HUES48 (cell line): ENCODE measurements around the gene KCTD1.

Source experiments
- H3K27ac ChIP-seq: one replicate; pipeline ENCODE4 v1.7.0; 2013; ENCODE audit warnings: low read depth, low read length, inconsistent platforms
- H3K27me3 ChIP-seq: 2 replicates; pipeline ENCODE4 v1.6.1; 2013; ENCODE audit warnings: mild to moderate bottlenecking, low read length; ENCODE audit not compliant: control insufficient read depth, insufficient read depth
- H3K36me3 ChIP-seq: 2 replicates; pipeline ENCODE4 v1.6.1; 2013; ENCODE audit warnings: low read length; ENCODE audit not compliant: control insufficient read depth, insufficient read depth
- H3K4me1 ChIP-seq: 2 replicates; pipeline ENCODE4 v1.6.1; 2013; ENCODE audit warnings: mild to moderate bottlenecking, low read length; ENCODE audit not compliant: control insufficient read depth, insufficient read depth
- H3K4me3 ChIP-seq: 2 replicates; pipeline ENCODE4 v1.5.1; 2013; ENCODE audit warnings: mild to moderate bottlenecking, low read depth, low read length
- H3K9ac ChIP-seq: 2 replicates; pipeline ENCODE4 v1.6.1; 2013; ENCODE audit warnings: mild to moderate bottlenecking, low read depth, low read length, moderate library complexity
- H3K9me3 ChIP-seq: 2 replicates; pipeline ENCODE4 v1.6.1; 2013; ENCODE audit warnings: low read length; ENCODE audit not compliant: control insufficient read depth, insufficient read depth

Gene KCTD1

DNA sequence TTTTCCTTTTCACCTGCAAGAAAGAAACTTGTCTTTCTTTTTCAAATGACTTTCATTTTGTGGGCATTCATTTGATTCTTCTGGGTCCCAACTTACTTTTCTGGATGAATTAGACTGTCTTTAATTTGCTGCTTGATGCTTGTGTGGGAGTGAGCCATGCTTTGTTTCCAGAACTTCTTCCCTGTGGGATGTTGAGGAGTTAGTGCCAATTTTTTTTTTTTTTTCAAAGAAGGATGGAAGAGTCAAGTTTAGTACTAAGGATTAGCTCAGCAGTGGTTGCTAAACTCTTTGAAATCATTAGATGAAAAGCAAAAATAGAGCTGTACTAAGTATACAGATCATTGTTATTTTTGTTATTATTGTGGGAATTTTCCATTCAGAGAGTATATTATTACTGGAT lies 17.2 kb upstream of the KCTD1 start:
- Histone ChIP-seq H3K36me3 (no peaks in the 10 kb centered on the region), H3K4me3 (no peak overlapping the region), H3K4me1 (peaks cover 21% of the 10 kb centered on the region), H3K27ac (no peak overlapping the region), H3K9ac (no peak overlapping the region), H3K27me3 (peaks cover 19% of the 10 kb centered on the region; the same call in 1 of the 2 replicates), H3K9me3 (no peaks in the 10 kb centered on the region)

DNA sequence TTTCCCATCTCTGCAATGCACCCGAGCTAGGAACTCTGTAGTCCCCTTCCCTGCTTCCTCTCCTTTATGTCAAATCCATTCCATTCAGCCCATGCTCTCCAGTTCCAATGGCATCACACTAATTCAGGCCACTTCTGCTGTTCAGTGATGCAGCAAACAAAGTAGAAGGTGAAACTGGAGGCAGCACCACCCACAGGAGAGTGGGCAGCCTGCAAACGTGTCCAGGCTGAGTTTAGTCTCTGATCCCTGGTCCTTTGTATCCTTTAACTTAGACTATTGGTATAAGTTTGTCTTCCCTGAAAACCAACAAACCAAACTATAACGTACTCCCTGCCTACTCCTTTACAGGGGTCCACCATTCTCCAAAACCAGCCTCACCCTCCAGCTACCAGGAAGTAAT lies 14.7 kb upstream of the KCTD1 start:
- no peak overlapping the region for H3K27ac ChIP-seq
- no peak overlapping the region for H3K9ac ChIP-seq
- no peaks in the 10 kb centered on the region for H3K36me3 ChIP-seq
- peaks cover 19% of the 10 kb centered on the region; the same call in 1 of the 2 replicates for H3K27me3 ChIP-seq
- H3K4me3 ChIP-seq, result no peak overlapping the region
- H3K9me3 ChIP-seq, result no peaks in the 10 kb centered on the region
- peaks cover 9% of the 10 kb centered on the region for H3K4me1 ChIP-seq

DNA sequence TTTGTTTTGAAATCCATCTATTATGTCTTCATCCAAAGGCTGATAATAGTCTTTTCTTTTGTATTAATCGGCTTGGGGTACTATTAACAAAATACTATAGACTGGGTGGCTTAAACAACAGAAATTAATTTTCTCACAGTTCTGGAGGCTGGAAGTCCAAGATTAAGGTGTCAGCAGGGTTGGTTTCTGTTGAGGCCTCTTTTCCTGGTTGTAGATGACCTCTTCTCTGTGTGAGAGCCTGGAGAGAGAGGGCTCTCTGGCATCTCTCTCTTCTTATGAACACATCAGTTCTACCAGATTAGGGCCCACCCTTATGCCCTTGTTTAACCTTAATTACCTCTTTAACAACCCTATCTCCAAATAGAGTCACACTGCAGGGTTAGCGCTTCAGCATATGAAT lies 14.2 kb upstream of the KCTD1 start:
- peaks cover 9% of the 10 kb centered on the region for H3K4me1 ChIP-seq
- no peak overlapping the region for H3K9ac ChIP-seq
- no peak overlapping the region for H3K27ac ChIP-seq
- no peaks in the 10 kb centered on the region for H3K9me3 ChIP-seq
- no peaks in the 10 kb centered on the region for H3K36me3 ChIP-seq
- peaks cover 16% of the 10 kb centered on the region; the same call in 1 of the 2 replicates for H3K27me3 ChIP-seq
- no peak overlapping the region for H3K4me3 ChIP-seq

DNA sequence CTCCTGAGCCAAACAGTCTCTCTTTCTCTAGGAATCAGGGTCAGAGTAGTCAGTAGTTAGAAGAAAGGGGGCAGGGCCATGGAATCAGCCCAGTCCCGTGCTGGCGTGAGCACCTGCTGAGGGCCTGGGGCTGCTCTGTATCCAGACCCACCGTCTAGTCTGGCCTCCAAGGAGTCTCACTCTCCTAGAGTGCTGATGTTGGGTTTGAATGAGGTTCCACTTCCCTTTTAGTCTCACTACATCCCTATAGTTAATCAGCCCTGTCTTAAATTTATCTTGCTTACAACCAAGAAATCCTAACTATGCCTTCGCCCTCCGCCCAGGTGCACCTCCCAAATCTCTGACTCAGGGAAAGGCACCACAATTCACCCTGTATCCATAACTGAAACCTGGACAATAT lies 13.4 kb upstream of the KCTD1 start:
- Histone ChIP-seq H3K36me3 (no peaks in the 10 kb centered on the region), H3K9ac (no peak overlapping the region), H3K27ac (no peak overlapping the region), H3K4me3 (no peak overlapping the region), H3K4me1 (peaks cover 4% of the 10 kb centered on the region), H3K27me3 (peaks cover 16% of the 10 kb centered on the region; the same call in 1 of the 2 replicates), H3K9me3 (no peaks in the 10 kb centered on the region)

DNA sequence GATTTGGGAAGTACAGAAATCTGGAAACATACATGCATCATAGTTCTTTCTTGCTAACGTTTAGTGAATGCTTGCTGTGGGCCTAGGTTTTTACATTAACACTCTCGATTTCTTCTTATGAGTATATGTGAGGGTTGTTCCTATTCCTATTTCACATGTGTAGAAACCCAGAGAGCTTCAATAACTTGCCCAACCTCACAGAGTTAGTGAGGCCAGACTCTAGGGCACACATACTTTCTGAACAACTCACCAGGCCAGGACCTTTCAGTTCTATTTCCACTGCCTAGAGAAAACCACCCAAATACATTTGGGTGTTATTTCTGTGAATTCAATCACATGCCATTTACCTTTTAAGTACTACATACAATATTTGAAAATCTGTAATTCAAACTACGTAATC lies 8.2 kb upstream of the KCTD1 start:
- Histone ChIP-seq H3K27me3 (peaks cover 41% of the 10 kb centered on the region), H3K27ac (no peak overlapping the region), H3K36me3 (no peaks in the 10 kb centered on the region), H3K9ac (no peak overlapping the region), H3K4me1 (peaks cover 8% of the 10 kb centered on the region), H3K4me3 (no peak overlapping the region), H3K9me3 (no peaks in the 10 kb centered on the region)

DNA sequence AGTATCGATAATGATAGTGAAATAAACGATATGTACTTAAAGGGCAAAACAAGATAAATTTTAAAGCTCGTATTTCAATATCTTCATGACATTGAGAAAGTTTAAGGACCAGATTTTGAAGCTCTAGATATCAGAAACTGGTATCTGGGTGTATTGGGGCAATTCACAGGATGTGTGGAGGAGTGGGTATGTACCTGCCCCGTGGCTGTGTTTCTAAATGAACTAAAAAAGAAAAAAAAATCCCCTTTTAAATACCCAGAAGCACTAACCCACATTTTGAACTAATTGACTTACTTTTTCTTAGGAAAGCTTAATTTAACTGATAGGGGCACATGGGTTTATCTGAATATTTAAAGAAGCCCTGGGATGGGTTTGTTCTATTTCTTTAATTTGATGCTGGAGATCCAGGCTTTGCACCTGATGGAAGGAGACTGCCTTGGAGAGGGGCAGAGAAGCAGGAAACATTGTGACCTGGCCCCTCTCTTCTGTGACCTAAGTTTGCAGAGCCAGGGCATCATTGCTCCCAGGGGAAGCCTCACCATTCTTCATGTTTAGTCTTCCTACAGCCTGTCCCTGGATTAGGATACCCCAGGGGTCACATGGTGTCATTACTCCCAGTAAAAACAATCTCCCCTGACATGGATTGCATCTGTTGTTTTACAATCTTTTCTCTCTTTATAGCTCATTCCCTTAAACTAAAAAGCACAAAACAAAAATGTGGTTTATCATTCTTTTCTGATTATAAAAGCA lies 7.6 kb upstream of the KCTD1 start:
- Histone ChIP-seq H3K4me1 (peaks cover 9% of the 10 kb centered on the region), H3K9me3 (no peaks in the 10 kb centered on the region), H3K4me3 (no peak overlapping the region), H3K27ac (no peak overlapping the region), H3K9ac (no peak overlapping the region), H3K36me3 (no peaks in the 10 kb centered on the region), H3K27me3 (peaks cover 47% of the 10 kb centered on the region)

DNA sequence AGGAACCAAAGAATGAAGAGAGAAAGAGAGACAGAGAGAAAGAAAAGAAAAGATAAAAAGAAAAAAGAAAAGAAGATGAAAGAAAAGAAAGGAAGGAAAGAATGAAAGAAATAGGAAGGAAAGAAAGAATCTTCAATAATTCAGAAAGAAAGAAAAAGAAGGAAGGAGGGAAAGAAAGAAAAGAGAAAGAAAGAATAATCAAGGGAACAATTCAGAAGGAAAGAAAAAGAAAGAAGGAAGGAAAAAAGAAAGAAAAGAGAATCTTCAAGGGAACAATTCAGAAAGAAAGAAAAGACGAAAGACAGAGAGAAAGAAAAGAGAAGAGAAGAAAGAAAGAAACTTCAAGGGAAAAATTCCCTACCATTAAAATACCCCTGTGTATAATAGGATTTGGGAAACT lies 5.6 kb upstream of the KCTD1 start:
- no peak overlapping the region for H3K4me3 ChIP-seq
- peaks cover 64% of the 10 kb centered on the region for H3K27me3 ChIP-seq
- H3K9ac ChIP-seq, result no peak overlapping the region
- H3K4me1 ChIP-seq, result peaks cover 15% of the 10 kb centered on the region
- H3K9me3 ChIP-seq, result no peaks in the 10 kb centered on the region
- H3K36me3 ChIP-seq, result no peaks in the 10 kb centered on the region
- no peak overlapping the region for H3K27ac ChIP-seq

DNA sequence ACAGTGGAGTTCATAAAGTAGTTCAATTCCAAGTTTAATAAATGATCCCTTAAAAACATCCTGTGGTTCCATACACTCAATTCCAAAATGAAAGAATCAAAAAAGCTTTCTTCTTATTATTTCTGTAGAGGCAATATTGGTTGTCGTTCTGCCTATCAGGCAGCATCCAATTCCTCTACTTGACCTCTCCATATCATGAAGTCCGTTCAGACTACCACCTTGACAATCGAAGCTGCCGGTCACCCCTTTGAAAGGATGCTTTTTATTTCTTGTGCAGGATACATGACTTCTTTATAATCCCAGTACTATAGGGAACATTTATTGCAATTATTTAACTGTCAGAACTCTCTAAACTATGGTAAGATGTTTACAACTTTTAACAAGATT lies 3.3 kb upstream of the KCTD1 start:
- no peaks in the 10 kb centered on the region for H3K36me3 ChIP-seq
- no peak overlapping the region for H3K9ac ChIP-seq
- no peaks in the 10 kb centered on the region for H3K9me3 ChIP-seq
- H3K27me3 ChIP-seq, result peaks cover 78% of the 10 kb centered on the region
- peaks cover 20% of the 10 kb centered on the region for H3K4me1 ChIP-seq
- peak overlapping the region; percentile 72 for H3K4me3 ChIP-seq
- no peak overlapping the region for H3K27ac ChIP-seq

DNA sequence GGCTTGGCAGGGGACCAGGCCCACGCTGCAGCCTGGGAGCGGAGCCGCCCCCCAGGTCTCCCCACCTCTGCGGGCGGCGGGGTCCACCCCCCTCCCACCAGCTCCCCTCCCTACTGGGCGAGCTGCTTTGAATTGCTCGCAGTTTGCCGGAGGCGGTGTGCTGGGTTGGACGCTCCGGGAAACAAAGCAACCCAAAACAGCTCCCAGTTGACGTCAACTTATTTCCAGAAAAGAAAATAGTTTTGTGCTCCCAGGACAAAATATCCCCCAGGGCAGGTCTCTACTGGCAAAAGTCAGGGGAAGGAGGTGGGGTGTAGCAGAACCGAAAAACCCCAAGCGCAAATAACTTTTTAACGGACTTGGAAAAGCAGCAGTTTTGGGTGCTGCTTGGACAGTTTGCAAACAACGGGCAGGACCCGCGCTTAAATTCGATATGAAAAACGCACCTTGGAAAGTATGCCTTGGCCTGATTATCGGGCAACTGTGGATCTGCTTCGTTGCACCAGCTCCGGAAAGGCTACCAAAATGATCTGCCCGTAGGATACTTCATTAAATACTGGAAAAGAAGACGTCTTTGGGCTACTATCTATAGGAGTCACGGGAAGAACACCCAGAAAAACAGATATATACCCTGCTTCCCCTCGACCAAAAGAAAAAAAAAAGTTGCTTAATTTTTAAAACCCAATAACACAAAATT lies 2.8 kb upstream of the KCTD1 start:
- H3K27me3 ChIP-seq, result peaks cover 84% of the 10 kb centered on the region

DNA sequence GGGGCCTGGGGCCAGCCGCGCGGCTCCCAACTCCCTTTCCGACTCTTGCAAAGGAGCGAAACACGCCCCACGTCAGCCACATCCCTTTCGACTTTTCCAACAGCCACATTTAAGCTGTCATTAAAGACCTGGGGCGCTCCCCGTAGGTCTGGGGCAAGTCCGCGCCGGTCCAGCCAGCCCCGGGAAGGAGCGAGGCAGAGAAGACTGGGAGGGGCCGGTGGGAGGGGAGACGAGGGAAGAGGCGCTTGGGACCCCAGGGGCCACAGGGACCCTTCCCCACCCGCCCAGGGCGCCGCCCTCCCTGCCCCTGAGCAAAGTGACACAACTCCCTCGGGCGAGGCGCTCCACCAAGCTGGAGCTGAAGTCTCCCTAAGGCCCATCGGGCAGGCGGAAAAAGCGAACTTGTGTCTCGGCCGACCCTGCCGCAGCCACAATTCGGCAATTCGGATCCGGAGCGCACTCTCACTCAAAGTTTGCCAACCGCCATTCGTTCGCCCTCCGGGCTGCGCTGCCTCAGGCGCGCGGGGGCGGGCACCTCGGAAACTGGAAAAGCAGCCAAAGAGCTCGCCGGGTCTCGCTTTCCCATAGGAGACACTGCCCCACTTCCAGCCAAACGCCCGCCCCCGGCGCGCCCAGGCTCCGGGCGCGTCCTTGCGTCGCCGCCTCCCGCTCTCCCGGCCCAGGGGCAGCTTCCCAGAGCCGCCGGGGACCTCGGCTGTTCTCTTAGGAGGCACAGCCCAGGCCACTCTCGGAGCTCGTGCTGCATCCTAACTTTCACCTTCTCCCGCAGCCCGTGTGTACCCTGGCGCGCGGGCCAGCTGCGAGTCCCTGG lies 1.1 kb upstream of the KCTD1 start:
- Histone ChIP-seq H3K27me3 (peaks cover 86% of the 10 kb centered on the region), H3K4me1 (peaks cover 31% of the 10 kb centered on the region), H3K9me3 (no peaks in the 10 kb centered on the region), H3K27ac (peak overlapping the region; percentile 42), H3K9ac (0 out of 2 replicates have a peak overlapping the region, but pooled peaks have one; percentile 38), H3K4me3 (peak overlapping the region; percentile 72), H3K36me3 (no peaks in the 10 kb centered on the region)

More for the DNA sequence above, 2.8 kb upstream of the KCTD1 start:
- Histone ChIP-seq H3K9me3 (no peaks in the 10 kb centered on the region), H3K36me3 (no peaks in the 10 kb centered on the region), H3K4me3 (peak overlapping the region; percentile 72), H3K27ac (no peak overlapping the region), H3K9ac (no peak overlapping the region), H3K4me1 (peaks cover 24% of the 10 kb centered on the region)
